PC-3 (cell line): ENCODE results near the gene AMFR. TPM values are rescaled to one million over a fixed set of nuclear protein-coding genes. Genes with fewer than 3 reads are reported as not detected.

ENCODE experiments used
- ATAC-seq: fragments of 200-7000 bp; cut with Tn5 transposase; 2 replicates; pipeline ENCODE4 v1.9.1; 2020; ENCODE audit warnings: mild to moderate bottlenecking, moderate library complexity
- BruUV-seq: library from RNA; stranded (reverse); fragments of 400-500 nt; replicated peaks from 2 replicates; lab custom pipeline; 2021; lab: Mats Ljungman, UMichigan
- CTCF ChIA-PET: fragments of 300-600 bp; sonication (Branson Sonifier 250); formaldehyde crosslinking; loops from one replicate; lab custom pipeline; 2022; ENCODE audit warnings: antibody characterized with exemption; lab: Charles Lee
- POLR2A ChIA-PET: fragments of 300-600 bp; sonication (Branson Sonifier 250); formaldehyde crosslinking; loops from one replicate; lab custom pipeline; 2022; ENCODE audit warnings: antibody characterized with exemption; ENCODE audit not compliant: unreplicated experiment; lab: Charles Lee
- DNase-seq: peaks from one replicate; pipeline ENCODE4 v3.0.0-alpha.2; 2015
- H2AFZ ChIP-seq: fragments of 300-600 bp; sonication (generic); 2 replicates; pipeline ENCODE4 v1.6.0; 2016; ENCODE audit warnings: antibody characterized with exemption, low read length
- H3F3A ChIP-seq: fragments of 300-600 bp; sonication (generic); one replicate; pipeline ENCODE4 v1.6.0; 2017; ENCODE audit warnings: antibody characterized with exemption, low read length, control low read depth, mild to moderate bottlenecking; ENCODE audit not compliant: unreplicated experiment
- H3K27ac ChIP-seq: fragments of 300-600 bp; sonication (generic); 2 replicates; pipeline ENCODE4 v1.5.1; 2016; ENCODE audit warnings: mild to moderate bottlenecking, low read length
- H3K27me3 ChIP-seq: fragments of 300-600 bp; sonication (generic); 2 replicates; pipeline ENCODE4 v1.6.1; 2016; ENCODE audit warnings: low read length, mixed read lengths
- H3K36me3 ChIP-seq: fragments of 300-600 bp; sonication (generic); 2 replicates; pipeline ENCODE4 v1.6.1; 2016; ENCODE audit warnings: low read depth, mixed run types, low read length, mixed read lengths
- H3K4me1 ChIP-seq: fragments of 300-600 bp; sonication (generic); 2 replicates; pipeline ENCODE4 v1.5.1; 2016; ENCODE audit warnings: low read length; ENCODE audit not compliant: insufficient read depth
- H3K4me2 ChIP-seq: fragments of 300-600 bp; sonication (generic); 2 replicates; pipeline ENCODE4 v1.6.0; 2016; ENCODE audit warnings: low read length
- H3K4me3 ChIP-seq: fragments of 300-600 bp; sonication (generic); 2 replicates; pipeline ENCODE4 v1.5.1; 2016; ENCODE audit warnings: mild to moderate bottlenecking, low read length, mixed read lengths
- H3K79me2 ChIP-seq: fragments of 300-600 bp; sonication (generic); 2 replicates; pipeline ENCODE4 v1.6.1; 2017; ENCODE audit warnings: low read length, mixed read lengths
- H3K9ac ChIP-seq: fragments of 300-600 bp; sonication (generic); 2 replicates; pipeline ENCODE4 v1.6.0; 2016; ENCODE audit warnings: mild to moderate bottlenecking, low read length
- H3K9me2 ChIP-seq: fragments of 300-600 bp; sonication (generic); replicated peaks from 2 replicates; pipeline ENCODE4 v1.6.1; 2016; ENCODE audit warnings: mixed run types, low read length, mixed read lengths
- H3K9me3 ChIP-seq: fragments of 300-600 bp; sonication (generic); 2 replicates; pipeline ENCODE4 v1.6.1; 2016; ENCODE audit warnings: low read length, mixed read lengths
- H4K20me1 ChIP-seq: fragments of 300-600 bp; sonication (generic); 2 replicates; pipeline ENCODE4 v1.6.1; 2016; ENCODE audit warnings: low read length, mixed read lengths
- EZH2 ChIP-seq: fragments of 300-600 bp; sonication (generic); IDR thresholded peaks from one replicate; pipeline ENCODE4 v1.6.1; 2017; ENCODE audit warnings: antibody characterized with exemption, mild to moderate bottlenecking, low read length; ENCODE audit not compliant: unreplicated experiment
- EZH2phosphoT487 ChIP-seq: fragments of 300-600 bp; sonication (generic); IDR thresholded peaks from 2 replicates; pipeline ENCODE4 v1.6.1; 2018; ENCODE audit warnings: mild to moderate bottlenecking, antibody characterized with exemption, low read length, borderline replicate concordance
- intact Hi-C: fragments of 100-400 bp; cut with micrococcal nuclease; formaldehyde crosslinking; loops from 2 replicates; pipeline ENCODE4 v1.9.0; 2023
- total RNA-seq: library from RNA; depleted of rRNA; stranded (reverse); fragments of >200 nt; gene quantifications from 2 replicates; pipeline ENCODE4 v1.2.3, GENCODE V29; 2014
- TF ChIP-seq, protein P1 (sequence below): fragments of 300-600 bp; sonication (generic); conservative IDR thresholded peaks from 2 replicates; pipeline ENCODE4 v1.5.1; 2017; ENCODE audit warnings: antibody characterized with exemption, low read depth, mild to moderate bottlenecking, low read length

The AMFR gene
- total RNA-seq, 1 experiment from 2014 or later = 98.9 TPM

DNA sequence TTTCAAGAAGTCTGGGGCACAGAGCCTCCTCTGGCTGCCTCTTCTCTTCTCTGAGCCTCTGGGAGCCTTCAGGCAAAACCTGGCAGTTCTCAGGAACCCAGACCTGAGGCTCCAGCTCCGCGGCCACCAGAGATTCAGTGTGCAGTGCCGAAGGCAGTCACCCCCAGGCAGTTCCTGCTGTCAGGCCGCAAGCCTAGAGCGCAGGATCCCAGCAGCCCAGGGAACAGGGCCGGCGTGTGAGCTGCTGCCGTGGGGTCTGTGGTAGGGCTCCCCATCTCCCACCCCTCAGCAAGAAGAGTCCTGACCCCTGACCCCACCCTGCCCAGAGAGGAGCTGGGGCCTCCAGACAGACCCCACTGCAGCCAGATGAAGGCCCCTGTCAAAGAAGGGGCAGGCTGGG lies 78.2 kb downstream of the AMFR start:
- peaks cover 12% of the 10 kb centered on the region; the same call in 1 of the 2 replicates for H3K4me1 ChIP-seq
- TF ChIP-seq EZH2phosphoT487 = no peak
- no peak for TF ChIP-seq EZH2
- TF ChIP-seq, protein P1, sequence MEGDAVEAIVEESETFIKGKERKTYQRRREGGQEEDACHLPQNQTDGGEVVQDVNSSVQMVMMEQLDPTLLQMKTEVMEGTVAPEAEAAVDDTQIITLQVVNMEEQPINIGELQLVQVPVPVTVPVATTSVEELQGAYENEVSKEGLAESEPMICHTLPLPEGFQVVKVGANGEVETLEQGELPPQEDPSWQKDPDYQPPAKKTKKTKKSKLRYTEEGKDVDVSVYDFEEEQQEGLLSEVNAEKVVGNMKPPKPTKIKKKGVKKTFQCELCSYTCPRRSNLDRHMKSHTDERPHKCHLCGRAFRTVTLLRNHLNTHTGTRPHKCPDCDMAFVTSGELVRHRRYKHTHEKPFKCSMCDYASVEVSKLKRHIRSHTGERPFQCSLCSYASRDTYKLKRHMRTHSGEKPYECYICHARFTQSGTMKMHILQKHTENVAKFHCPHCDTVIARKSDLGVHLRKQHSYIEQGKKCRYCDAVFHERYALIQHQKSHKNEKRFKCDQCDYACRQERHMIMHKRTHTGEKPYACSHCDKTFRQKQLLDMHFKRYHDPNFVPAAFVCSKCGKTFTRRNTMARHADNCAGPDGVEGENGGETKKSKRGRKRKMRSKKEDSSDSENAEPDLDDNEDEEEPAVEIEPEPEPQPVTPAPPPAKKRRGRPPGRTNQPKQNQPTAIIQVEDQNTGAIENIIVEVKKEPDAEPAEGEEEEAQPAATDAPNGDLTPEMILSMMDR = no peak
- H3K4me3 ChIP-seq = no peak overlapping the region
- intact Hi-C loops = no loop called here
- no peaks in the 10 kb centered on the region for H4K20me1 ChIP-seq
- DNase-seq = no peak
- BruUV-seq = no TSS peak
- H3K79me2 ChIP-seq = no peaks in the 10 kb centered on the region
- no peaks in the 10 kb centered on the region for H3K27me3 ChIP-seq
- no peak overlapping the region for H3K27ac ChIP-seq
- H3K9me2 ChIP-seq = no peaks in the 10 kb centered on the region
- H3K4me2 ChIP-seq = no peak overlapping the region
- POLR2A ChIA-PET = no interaction called here
- H3K36me3 ChIP-seq = no peaks in the 10 kb centered on the region
- H3F3A ChIP-seq = no peaks in the 10 kb centered on the region
- no peaks in the 10 kb centered on the region for H3K9me3 ChIP-seq
- CTCF ChIA-PET = no interaction called here
- H3K9ac ChIP-seq = no peak overlapping the region
- H2AFZ ChIP-seq = no peak overlapping the region
- ATAC-seq = no peak

DNA sequence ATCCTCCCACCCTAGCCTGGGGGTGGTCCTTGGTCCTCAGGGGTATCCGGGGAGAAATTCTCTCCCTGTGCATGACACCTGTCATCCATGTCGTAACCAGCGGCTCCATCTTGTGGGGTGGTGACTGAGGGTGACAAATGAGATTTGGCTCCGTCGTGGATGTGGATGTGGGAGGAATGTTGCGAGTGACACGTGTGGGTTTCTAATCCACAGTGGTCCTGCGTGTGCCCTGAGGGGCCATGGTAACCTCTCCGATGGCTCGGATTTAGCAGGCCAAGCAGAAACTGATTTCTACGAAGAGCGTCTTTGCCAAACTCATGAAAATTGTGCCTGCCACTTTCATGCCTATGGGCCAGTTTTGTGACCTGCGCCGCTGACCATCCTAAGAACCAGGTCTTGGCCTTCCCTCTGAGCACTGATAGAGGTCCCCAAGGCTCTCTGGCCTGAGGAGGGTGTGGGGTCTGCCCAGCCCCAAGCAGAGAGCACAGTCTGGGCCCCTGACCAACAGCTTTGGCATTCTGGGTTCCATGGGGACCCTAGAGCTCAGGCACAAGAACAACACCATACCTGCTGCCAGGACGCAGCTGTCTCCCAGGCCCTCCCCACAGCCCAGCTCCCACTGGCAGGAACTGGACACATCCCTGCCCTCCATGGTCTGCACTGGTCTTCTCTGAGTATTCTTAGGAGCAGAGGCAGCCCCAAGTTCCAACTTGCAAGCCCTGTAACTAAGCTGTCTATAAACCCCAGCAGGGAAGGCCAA lies 79.0 kb downstream of the AMFR start:
- Histone ChIP-seq H3K9me3 (no peaks in the 10 kb centered on the region), H3K36me3 (no peaks in the 10 kb centered on the region), H3K27ac (no peak overlapping the region), H3K4me1 (peaks cover 12% of the 10 kb centered on the region; the same call in 1 of the 2 replicates), H3F3A (no peaks in the 10 kb centered on the region), H3K27me3 (no peaks in the 10 kb centered on the region), H3K4me3 (no peak overlapping the region), H3K4me2 (no peak overlapping the region), H3K79me2 (no peaks in the 10 kb centered on the region), H3K9ac (no peak overlapping the region), H2AFZ (no peak overlapping the region), H3K9me2 (no peaks in the 10 kb centered on the region), H4K20me1 (no peaks in the 10 kb centered on the region)
- CTCF ChIA-PET = no interaction called here
- intact Hi-C loops = no loop called here
- no TSS peak for BruUV-seq
- DNase-seq (no peak), ATAC-seq (no peak)
- TF ChIP-seq EZH2 (no peak), EZH2phosphoT487 (no peak)
- TF ChIP-seq, protein P1 = no peak
- POLR2A ChIA-PET = no interaction called here

DNA sequence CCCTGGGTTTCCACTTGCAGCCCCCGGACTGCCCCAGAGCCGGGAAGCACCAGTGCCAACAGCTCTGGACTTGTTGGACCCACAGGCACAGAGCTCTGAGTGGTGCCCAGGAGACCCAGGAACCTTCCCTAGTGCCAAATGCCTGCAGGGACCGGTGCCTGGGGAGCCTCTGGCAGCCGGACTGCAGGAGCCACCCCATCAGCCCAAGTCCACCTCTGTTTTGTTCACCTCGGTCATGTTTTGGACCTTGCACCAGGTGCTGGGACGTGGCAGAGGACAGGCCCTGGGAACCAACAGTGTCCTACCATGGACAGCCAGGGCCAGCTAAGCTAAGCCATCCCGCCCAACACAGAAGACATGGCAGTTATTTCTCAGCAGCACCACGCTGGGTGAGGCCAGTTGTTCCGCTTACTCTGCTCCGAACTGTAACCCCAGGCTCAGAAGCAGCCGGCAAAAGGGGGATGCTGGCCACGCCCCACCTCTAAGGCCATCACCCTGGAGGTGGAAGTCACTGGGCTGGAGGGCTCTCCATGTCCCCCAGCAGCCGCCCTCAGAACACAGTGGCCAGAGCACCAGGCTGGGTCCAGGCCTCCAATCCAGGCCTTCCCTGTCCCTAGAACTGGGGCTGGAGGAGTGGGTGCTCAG lies 79.8 kb downstream of the AMFR start:
- no peak overlapping the region for H2AFZ ChIP-seq
- no peaks in the 10 kb centered on the region for H3K79me2 ChIP-seq
- H3K9me3 ChIP-seq = no peaks in the 10 kb centered on the region
- no peak for ATAC-seq
- H3F3A ChIP-seq = no peaks in the 10 kb centered on the region
- no peak for DNase-seq
- H3K27ac ChIP-seq = no peak overlapping the region
- H3K9ac ChIP-seq = no peak overlapping the region
- H3K36me3 ChIP-seq = no peaks in the 10 kb centered on the region
- H3K4me2 ChIP-seq = no peak overlapping the region
- POLR2A ChIA-PET = no interaction called here
- TF ChIP-seq EZH2 (no peak), EZH2phosphoT487 (no peak)
- TF ChIP-seq, protein P1 = no peak
- intact Hi-C loops = no loop called here
- no peaks in the 10 kb centered on the region for H3K9me2 ChIP-seq
- CTCF ChIA-PET = no interaction called here
- no peaks in the 10 kb centered on the region for H3K27me3 ChIP-seq
- no TSS peak for BruUV-seq
- H3K4me1 ChIP-seq = peaks cover 12% of the 10 kb centered on the region; the same call in 1 of the 2 replicates
- H3K4me3 ChIP-seq = no peak overlapping the region
- H4K20me1 ChIP-seq = no peaks in the 10 kb centered on the region
